Activated naive CD4-positive, alpha-beta T cell treated with anti-CD3 and anti-CD28 coated beads, Interleukin-2, amount 50 U/mL, for 16 hours (primary cell): ENCODE measurements around the gene EEF1G.
A peak's percentile ranks its signal among the peaks of the same experiment; 100 is the strongest.
"Not testable (repeated sequence)": the region's sequence is repeated elsewhere in the genome, so short reads cannot be mapped to it uniquely, and the experiment has no call there.

Experiments used
- DNase-seq: peaks from one replicate; pipeline ENCODE4 v3.0.0-alpha.2; 2020

The EEF1G gene

GRCh38 chr11:62602141-62603071 lies 28.7 kb upstream of the EEF1G start:
- peak; percentile 34 for DNase-seq

GRCh38 chr11:62601372-62602140 lies 27.9 kb upstream of the EEF1G start, which contains the start of gene MTA2:
Gene MTA2 (minus strand): TSS chr11:62601865. CDS start chr11:62601450, 415 bp downstream.
- DNase-seq = peak; percentile 99

- DNase-seq = peak; percentile 59
Observed at GRCh38 chr11:62601122-62601371, 27.4 kb upstream of the EEF1G start.

- no peak for DNase-seq
Observed at GRCh38 chr11:62600367-62601121, 26.9 kb upstream of the EEF1G start.

GRCh38 chr11:62599901-62600300 lies 26.2 kb upstream of the EEF1G start:
- no peak for DNase-seq

GRCh38 chr11:62599069-62599696 lies 25.5 kb upstream of the EEF1G start:
- peak; percentile 96 for DNase-seq

GRCh38 chr11:62595124-62595523 lies 21.4 kb upstream of the EEF1G start:
- DNase-seq = no peak

GRCh38 chr11:62593434-62594044 lies 19.8 kb upstream of the EEF1G start:
- peak; percentile 77 for DNase-seq

GRCh38 chr11:62592989-62593421 lies 19.3 kb upstream of the EEF1G start:
- DNase-seq = no peak

GRCh38 chr11:62592146-62592815 lies 18.6 kb upstream of the EEF1G start:
- no peak for DNase-seq

- DNase-seq = peak; percentile 93
Observed at GRCh38 chr11:62591448-62592145, 17.9 kb upstream of the EEF1G start, which contains the start of gene TUT1. Gene TUT1 (minus strand): TSS chr11:62591523. CDS start chr11:62591485, 38 bp downstream.

- peak; percentile 38 for DNase-seq
Observed at GRCh38 chr11:62588966-62589637, 15.4 kb upstream of the EEF1G start.

GRCh38 chr11:62585356-62585755 lies 11.7 kb upstream of the EEF1G start:
- DNase-seq = not testable (repeated sequence)

GRCh38 chr11:62581735-62582134 lies 8.0 kb upstream of the EEF1G start:
- not testable (repeated sequence) for DNase-seq

- DNase-seq = no peak
Observed at GRCh38 chr11:62580959-62581715, 7.4 kb upstream of the EEF1G start.

GRCh38 chr11:62579252-62579651 lies 5.6 kb upstream of the EEF1G start:
- DNase-seq = no peak

GRCh38 chr11:62578541-62578940 lies 4.8 kb upstream of the EEF1G start:
- DNase-seq = no peak

- DNase-seq = no peak
Observed at GRCh38 chr11:62577046-62577714, 3.5 kb upstream of the EEF1G start.

GRCh38 chr11:62575837-62576236 lies 2.1 kb upstream of the EEF1G start:
- DNase-seq = no peak
